Measurements from ENCODE around the gene B3GALT4.
"Not testable (repeated sequence)": the region's sequence is repeated elsewhere in the genome, so short reads cannot be mapped to it uniquely, and the experiment has no call there.

Gene B3GALT4

DNA sequence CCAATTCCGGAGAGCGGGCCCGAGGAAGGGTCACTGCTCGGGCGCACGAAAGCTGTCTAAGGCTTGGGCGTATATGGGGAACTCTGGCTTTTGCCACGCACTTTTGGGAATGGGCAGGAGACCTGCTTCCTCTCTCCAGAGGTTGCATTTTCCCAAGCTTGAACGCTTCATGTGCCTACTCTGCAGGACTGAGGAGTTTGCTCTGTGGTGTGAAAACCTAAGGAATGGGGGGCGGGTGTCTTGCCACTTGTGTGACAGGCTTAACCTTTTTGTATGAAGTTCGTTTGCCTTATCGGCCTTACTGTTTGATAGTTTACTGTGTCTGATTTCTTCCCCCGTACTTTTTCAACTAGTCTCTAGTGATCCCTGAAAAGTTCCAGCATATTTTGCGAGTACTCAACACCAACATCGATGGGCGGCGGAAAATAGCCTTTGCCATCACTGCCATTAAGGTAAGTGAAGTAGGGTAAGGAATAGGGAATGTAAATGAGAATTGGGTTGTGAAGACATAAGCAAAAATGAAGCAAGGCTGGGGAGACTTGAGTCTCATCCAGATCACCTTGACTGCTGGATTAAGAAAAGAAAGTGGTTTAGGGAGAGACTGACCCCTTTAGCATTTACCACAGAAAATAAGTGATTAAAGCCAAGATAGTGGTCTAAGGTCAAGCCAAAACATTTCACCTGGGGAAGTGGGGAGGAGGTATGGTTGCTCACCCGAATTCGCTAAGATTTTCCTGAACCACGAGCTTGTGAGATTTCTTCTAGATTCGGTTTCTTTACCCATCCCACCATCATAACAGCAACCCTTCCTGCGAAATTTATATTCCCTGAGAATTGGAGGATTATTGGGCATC is 4.4 kb upstream of the B3GALT4 start:
- no peak for DNase-seq (ENCODE audit: low read depth)

- DNase-seq (ENCODE audit: low read depth) = no peak
Measured at GRCh38 chr6:33273129-33273923, 3.6 kb upstream of the B3GALT4 start.

- DNase-seq (ENCODE audit: low read depth) = no peak
Measured at GRCh38 chr6:33273924-33274902, 2.7 kb upstream of the B3GALT4 start.

DNA sequence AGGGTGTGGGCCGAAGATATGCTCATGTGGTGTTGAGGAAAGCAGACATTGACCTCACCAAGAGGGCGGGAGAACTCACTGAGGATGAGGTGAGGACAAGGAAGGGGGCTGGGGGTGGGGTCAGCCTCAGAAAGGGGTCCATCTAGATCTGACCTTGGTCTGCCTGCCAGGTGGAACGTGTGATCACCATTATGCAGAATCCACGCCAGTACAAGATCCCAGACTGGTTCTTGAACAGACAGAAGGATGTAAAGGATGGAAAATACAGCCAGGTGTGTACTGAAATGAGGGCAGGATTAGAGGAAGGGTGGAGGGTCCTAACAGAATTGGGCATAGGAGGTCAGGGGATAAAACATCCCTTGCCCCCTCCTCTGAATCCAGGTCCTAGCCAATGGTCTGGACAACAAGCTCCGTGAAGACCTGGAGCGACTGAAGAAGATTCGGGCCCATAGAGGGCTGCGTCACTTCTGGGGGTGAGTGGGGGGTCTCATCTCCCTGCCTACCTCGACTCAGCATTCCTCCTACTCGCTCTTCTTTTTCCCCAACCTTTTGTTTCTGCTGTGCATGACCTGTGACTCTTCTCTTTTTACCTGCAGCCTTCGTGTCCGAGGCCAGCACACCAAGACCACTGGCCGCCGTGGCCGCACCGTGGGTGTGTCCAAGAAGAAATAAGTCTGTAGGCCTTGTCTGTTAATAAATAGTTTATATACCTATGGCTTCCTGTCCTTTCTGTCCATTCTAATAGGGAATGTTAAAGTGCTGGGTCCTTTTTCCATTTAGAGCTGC is 935 bp upstream of the B3GALT4 start:
- not testable (repeated sequence) for DNase-seq (ENCODE audit: low read depth)

- DNase-seq (ENCODE audit: low read depth) = no peak
Measured at GRCh38 chr6:33276581-33276863, 401 bp upstream of the B3GALT4 start.

GRCh38 chr6:33277663-33278391 is 904 bp downstream of the B3GALT4 start:
- DNase-seq (ENCODE audit: low read depth) = no peak

- no peak for DNase-seq (ENCODE audit: low read depth)
Measured at GRCh38 chr6:33278392-33278741, 1.4 kb downstream of the B3GALT4 start.

DNA sequence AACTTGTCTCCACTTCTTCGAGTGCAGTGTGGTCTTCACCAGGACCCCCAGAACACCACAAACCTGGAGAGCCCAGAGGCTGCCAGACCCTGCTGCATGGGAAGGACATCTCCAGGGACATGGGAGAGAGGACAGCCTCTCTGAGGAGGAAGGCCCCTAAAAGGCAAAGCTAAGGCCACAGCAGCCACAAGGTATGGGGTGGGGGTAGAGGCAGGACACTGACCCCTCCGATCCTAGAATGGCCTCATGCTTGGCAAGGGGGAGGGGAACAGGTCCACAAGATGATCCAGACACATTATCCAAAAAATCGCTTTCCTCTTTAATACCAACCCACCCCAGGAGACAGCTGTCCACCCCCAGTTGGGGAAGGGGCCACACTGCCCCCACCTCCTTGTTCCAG is 1.9 kb downstream of the B3GALT4 start:
- DNase-seq (ENCODE audit: low read depth) = no peak

DNA sequence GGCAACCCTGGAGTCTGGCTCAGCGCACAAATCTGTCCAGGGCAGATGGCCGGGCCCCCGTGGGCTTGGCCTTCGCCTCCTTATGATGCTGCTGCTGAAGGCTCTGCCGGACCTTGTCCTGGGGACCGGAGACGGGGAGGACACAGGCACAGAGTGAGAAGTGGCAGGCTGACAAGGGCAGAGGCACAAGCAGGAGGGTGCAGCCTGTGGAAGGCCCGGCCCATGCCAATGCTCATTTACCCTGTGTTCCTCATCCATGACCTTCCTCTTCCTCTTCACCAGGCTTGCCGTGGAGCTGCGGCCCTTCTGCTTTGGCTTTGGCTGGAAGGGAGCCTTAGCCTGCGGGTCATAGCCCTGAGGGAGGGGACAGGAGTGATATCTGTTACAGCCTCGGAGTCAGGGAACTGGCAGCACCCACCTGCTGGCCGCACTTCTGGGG is 2.4 kb downstream of the B3GALT4 start:
- no peak for DNase-seq (ENCODE audit: low read depth)

- DNase-seq (ENCODE audit: low read depth) = no peak
Measured at GRCh38 chr6:33279971-33280511, 3.1 kb downstream of the B3GALT4 start.

GRCh38 chr6:33280539-33280938 is 3.6 kb downstream of the B3GALT4 start:
- DNase-seq (ENCODE audit: low read depth) = no peak

DNA sequence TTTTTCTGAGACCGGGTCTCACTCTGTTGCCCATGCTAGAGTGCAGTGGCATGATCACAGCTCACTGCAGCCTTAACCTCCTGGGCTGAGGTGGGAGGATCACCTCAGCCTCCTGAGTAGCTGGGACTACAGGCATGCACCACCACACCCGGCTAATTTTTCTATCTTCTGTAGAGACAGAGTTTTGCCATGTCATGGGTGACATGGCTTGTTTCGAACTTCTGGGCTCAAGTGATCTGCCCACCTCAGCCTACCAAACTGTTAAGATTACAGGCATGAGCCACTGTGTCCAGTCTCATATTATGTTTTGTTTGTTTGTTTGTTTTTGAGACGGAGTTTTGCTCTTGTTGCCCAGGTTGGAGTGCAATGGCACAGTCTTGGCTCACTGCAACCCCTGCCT is 8.3 kb downstream of the B3GALT4 start:
- DNase-seq (ENCODE audit: low read depth) = not testable (repeated sequence)

- no peak for DNase-seq (ENCODE audit: low read depth)
Measured at GRCh38 chr6:33286946-33287914, 10.3 kb downstream of the B3GALT4 start.

GRCh38 chr6:33288141-33288920 is 11.4 kb downstream of the B3GALT4 start:
- DNase-seq (ENCODE audit: low read depth) = no peak

DNA sequence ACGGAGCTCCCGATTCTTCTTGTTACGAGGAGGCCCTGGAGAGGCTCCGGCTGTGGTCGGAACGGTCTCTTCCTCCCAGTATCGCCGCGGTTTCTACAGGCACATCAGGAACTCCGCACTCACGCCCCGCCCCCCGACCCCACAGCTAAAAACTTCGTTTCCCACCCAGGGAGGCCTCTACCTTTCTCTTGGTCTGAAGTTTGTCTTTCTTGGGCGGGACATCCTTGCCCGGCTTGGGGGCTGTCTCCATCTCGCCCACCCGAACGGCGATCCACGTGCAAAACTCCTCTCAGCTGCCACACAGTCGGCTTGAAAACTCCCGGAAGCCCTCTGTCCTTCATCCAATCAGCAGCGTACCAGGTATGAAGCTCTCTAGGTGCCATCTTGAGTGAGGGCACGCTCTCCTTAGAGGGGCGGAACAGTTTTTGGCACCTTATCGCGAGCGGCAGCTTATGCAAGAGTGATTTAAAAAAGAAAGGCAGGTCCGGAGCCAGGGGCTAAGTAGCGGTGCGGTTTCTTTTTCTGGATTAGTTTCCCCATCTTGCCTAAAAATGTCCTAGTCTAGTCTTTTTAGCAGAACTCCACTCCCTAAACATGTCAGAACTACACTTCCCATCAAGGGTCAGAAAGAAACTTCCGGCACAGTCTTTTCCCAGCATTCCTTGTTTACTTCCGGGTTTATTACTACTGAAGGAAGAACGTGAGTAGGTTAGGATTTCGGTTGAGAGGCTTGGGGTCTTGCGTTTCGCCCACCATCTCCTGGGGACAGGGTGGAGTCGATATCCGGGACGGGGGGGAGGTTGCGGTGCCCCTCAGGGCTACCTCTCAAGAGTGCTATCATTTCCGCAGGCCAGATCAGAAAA is 12.2 kb downstream of the B3GALT4 start, which contains the start of the genes PFDN6 and WDR46:
PFDN6 (plus strand) TSS at position 681 of the 863 bp plus-strand sequence. CDS start 256 bp downstream, outside the sequence.
WDR46 (minus strand) TSS at position 319 of the 863 bp plus-strand sequence; CDS start at position 250, 69 bp downstream.
- DNase-seq (ENCODE audit: low read depth) = peak; percentile 74

GRCh38 chr6:33289784-33290315 is 12.9 kb downstream of the B3GALT4 start:
- no peak for DNase-seq (ENCODE audit: low read depth)

- DNase-seq (ENCODE audit: low read depth) = no peak
Measured at GRCh38 chr6:33290459-33290858, 13.5 kb downstream of the B3GALT4 start.
